Activated CD8-positive, alpha-beta memory T cell treated with anti-CD3 and anti-CD28 coated beads, Interleukin-2, amount 50 U/mL, for 1 hour (primary cell): Measurements from ENCODE around the gene DOCK2.

Source experiments
- DNase-seq: peaks from one replicate; pipeline ENCODE4 v3.0.0-alpha.2; 2020; ENCODE audit errors: extremely low read depth

DOCK2 gene

DNA sequence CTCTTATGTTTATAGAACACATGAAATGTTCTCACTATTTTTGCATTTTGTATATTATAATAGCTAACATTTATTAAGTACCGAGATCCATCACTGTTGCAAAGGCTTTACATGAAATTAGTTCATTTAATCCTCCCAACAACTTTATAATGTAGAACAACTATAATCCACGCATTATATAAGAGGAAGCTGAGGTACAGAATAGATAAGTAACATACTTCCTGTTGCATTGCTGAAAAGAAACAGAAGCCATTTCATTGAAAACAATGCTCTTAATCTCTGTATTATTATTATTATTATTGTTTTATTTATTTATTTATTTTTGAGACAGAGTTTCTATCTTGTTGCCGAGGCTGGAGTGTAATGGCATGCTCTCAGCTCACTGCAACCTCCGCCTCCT is 351.1 kb downstream of the DOCK2 start:
- DNase-seq: no peak

- DNase-seq: no peak
Measured at GRCh38 chr5:169988947-169989346, 351.9 kb downstream of the DOCK2 start.

- DNase-seq: no peak
Measured at GRCh38 chr5:169989365-169989764, 352.3 kb downstream of the DOCK2 start.

GRCh38 chr5:169991115-169991869 is 354.2 kb downstream of the DOCK2 start:
- no peak for DNase-seq

DNA sequence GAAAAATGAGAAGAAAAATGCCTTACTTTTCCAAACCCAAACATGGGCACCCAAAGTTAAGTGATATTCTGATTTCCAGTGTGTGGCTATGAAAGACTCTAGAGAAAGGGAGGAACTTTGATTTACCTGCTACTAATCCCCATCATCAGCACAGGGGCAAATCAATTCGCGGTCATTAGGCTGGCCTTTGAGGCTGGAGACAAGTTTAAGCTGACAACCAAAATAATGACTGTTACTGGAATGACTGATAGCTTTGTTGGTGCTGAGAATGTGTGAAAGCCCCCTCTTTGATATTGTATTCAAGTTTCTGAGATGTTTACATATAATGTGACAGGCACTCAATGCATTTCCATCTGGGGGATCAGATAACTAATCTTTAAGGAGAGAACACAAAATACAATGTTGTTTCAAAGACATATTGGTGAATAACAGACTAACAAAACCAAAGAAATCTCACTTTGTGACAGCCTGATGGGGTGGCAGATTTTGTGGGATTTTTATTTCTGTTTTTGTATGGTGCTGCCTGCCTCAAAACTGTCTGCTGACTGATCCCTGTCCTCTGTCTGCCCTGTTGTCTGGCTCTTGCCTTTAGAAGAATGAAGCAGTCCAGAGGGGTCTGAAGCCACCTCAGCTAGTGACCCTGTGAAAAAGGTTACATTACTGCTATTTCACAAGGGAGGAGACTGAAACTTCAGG is 355.9 kb downstream of the DOCK2 start:
- no peak for DNase-seq

DNA sequence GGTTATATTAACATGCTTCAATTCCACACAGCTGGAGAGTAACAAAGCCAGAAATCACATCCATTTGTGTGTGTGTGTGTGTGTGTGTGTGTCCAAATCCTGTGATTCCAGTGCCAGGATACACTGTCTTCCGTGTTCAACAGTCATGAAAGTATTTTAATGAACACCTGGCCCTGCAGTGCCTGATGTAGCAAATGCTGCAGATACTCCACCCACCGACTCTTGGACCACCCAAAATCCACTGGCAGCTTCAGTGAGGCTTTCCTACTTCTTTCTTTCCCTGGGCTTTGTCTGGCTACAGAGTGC is 356.4 kb downstream of the DOCK2 start:
- no peak for DNase-seq

DNA sequence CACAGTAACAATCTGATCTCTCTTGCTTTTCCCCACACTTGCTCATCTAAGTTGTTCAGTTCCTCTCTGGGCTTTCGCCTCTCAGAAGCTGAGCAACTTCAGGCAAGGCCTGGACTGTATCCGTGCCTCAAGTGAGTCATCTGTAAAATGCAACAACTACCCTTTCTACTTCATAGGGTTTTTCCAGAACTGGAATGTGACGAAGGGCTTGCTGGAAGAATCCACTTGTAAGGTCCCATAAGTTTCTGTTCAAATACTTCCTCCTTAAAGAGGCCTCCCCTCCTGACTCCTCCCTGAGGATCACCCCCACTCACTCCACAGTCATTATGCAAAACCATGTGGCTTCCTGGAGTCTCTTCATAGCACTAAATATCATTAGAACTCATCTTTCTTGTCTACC is 360.7 kb downstream of the DOCK2 start:
- DNase-seq: no peak

DNA sequence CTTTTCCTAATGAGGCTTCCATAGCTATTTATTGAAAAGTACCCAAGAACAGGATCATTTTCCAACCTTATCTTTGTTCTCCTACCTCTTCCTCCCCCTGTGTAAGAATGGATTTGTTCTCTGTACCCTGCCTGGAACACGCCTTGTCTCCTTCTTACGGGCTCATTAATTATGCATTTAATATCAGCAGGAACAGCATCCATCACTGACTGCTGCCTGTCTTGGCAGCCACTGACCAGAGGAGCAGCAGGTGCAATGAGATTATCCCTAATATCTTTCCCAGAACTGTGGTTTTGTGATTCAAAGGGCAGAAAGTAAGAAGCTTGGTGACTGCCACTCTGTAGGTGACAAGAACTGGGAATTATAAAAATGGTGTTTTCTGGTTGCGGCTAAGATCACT is 362.5 kb downstream of the DOCK2 start:
- no peak for DNase-seq

GRCh38 chr5:170000155-170000554 is 363.1 kb downstream of the DOCK2 start:
- no peak for DNase-seq

DNA sequence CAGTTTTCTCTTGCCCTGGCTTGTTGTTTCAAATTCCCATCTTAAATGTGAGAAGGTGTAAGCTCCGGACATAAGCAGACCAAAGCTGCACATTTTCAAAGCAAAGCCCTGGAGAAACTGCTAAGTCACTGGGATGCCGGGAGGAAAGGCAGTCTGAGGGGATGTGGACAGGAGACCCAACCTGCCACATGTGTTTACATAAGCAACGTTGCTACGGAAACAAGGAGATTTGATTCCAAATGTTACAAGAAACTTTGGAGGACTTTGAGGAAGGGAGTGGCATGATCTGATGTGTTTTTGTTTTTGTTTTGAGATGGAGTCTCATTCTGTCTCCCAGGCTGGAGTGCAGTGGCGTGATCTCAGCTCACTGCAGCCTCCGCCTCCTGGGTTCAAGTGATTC is 368.9 kb downstream of the DOCK2 start:
- no peak for DNase-seq

DNA sequence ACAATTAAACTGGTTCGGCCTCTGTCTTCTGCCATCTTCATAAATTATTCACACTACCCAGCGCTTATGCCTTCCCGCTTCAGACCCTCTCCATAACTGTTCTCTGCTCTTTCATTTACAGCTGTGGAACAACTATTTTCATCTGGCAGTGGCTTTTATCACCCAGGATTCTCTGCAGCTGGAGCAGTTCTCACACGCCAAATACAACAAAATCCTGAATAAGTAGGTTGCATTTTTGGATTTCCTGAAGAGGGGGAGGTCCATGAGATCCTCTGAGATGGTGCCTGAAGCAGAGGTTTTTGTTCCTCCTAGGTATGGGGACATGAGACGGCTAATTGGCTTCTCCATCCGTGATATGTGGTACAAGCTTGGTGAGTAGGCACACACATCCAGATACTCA is 371.3 kb downstream of the DOCK2 start:
- no peak for DNase-seq

DNA sequence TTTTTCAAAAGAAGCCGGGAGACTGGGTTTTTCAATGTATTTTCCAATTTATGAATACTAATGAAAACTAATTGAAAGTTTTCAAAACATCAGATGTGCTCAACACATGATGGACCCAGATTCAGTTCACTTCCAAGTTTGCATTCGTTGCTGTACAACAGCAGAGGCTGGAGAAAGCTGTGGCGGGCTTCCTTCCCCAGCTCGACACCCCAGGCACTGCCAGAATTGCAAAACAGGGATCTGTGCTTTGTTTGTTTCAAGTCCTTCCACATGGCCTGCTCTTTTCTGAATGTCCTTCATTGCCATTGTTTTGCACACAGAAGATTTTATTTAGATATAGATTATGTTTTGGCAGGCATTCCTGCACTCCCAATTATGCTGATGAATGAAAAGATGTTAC is 373.5 kb downstream of the DOCK2 start:
- no peak for DNase-seq

- DNase-seq: no peak
Measured at GRCh38 chr5:170011751-170012150, 374.7 kb downstream of the DOCK2 start.

GRCh38 chr5:170012622-170013021 is 375.5 kb downstream of the DOCK2 start:
- DNase-seq: no peak

GRCh38 chr5:170020423-170020822 is 383.3 kb downstream of the DOCK2 start:
- DNase-seq: no peak

DNA sequence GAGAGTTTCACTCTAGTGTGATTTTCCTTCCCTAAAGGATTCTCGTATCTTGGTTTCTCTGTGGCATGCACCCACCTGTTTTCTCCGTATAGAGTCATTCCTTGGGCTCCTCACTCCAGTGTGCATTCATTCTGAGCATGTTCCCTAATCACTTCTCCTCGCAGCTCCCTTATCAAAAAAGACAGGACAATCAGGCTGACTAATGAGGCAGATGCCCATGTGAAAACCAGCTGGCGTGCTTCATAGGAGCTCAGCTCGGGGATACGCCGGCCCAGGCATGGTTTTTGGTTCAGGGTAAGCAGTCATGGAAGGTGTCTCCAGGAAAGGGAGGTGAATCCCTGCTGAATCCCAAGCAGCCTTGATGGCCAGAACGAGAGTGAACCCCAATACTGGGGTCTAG is 384.4 kb downstream of the DOCK2 start:
- no peak for DNase-seq

- no peak for DNase-seq
Measured at GRCh38 chr5:170025853-170026252, 388.8 kb downstream of the DOCK2 start.

DNA sequence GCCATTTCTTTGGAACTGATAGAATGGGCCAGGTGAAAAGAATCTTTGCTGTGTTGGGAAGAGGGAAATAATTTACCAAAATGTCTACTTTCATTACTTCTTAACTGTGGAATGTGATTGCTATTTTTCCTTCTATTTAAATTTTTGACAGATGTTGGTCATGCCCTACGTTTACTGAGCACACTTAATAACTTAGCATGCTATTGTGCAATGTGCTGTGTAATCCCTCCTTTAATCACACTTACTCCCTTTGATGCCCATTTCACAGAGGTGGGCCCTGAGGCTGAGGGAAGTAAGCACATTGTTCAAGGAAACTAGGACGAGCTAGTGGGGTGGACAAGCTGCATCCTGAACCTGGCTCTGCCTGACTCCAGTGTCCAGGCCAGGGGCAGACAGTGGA is 391.0 kb downstream of the DOCK2 start:
- DNase-seq: no peak

- DNase-seq: no peak
Measured at GRCh38 chr5:170034231-170034630, 397.2 kb downstream of the DOCK2 start.

GRCh38 chr5:170038241-170038640 is 401.2 kb downstream of the DOCK2 start:
- no peak for DNase-seq

GRCh38 chr5:170039830-170040229 is 402.8 kb downstream of the DOCK2 start:
- DNase-seq: no peak

GRCh38 chr5:170046241-170046640 is 409.2 kb downstream of the DOCK2 start:
- DNase-seq: no peak

DNA sequence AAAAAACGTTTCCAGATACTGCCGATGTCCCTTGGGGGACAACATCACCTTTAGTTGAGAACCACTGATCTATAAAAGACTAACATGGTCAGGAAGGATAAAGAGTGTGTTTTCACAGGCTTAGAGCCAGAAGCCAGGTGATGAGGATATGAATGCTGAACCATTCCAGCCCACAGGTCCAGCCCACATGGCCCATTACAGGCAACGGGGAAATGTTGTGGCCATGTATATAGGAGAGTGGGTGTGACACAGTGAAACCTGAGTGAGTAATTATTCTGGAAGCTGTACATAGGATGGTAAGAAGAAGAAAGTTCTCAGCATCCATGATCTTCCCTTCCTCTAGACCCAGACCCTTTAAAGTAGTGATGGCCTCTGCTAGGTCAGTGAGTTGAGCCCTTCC is 412.6 kb downstream of the DOCK2 start:
- DNase-seq: no peak

GRCh38 chr5:170053896-170054295 is 416.8 kb downstream of the DOCK2 start:
- no peak for DNase-seq
